Osteocyte (in vitro differentiated cells): Measurements from ENCODE around the gene HIPK3. TPM values are rescaled to one million over a fixed set of nuclear protein-coding genes. Genes with fewer than 3 reads are reported as not detected.
A peak's percentile ranks its signal among the peaks of the same experiment; 100 is the strongest.

Experiments used
- DNase-seq: peaks from one replicate; pipeline ENCODE4 v3.0.0; 2021; ENCODE audit warnings: mixed read lengths; ENCODE audit not compliant: unreplicated experiment; ENCODE audit errors: extremely low spot score
- H3K27ac Mint-ChIP-seq: one replicate; pipeline ENCODE4 v1.8.0; 2021; ENCODE audit warnings: mild to moderate bottlenecking, mixed read lengths; ENCODE audit not compliant: unreplicated experiment
- H3K27me3 Mint-ChIP-seq: one replicate; pipeline ENCODE4 v1.8.0; 2021; ENCODE audit warnings: mixed read lengths; ENCODE audit not compliant: unreplicated experiment
- H3K36me3 Mint-ChIP-seq: one replicate; pipeline ENCODE4 v1.8.0; 2021; ENCODE audit warnings: mixed read lengths; ENCODE audit not compliant: unreplicated experiment
- H3K4me1 Mint-ChIP-seq: one replicate; pipeline ENCODE4 v1.8.0; 2021; ENCODE audit warnings: mixed read lengths; ENCODE audit not compliant: unreplicated experiment
- H3K4me3 Mint-ChIP-seq: one replicate; pipeline ENCODE4 v1.8.0; 2021; ENCODE audit warnings: mild to moderate bottlenecking, moderate library complexity, mixed read lengths; ENCODE audit not compliant: unreplicated experiment
- H3K9me3 Mint-ChIP-seq: one replicate; pipeline ENCODE4 v1.8.0; 2021; ENCODE audit warnings: mixed read lengths; ENCODE audit not compliant: unreplicated experiment
- total RNA-seq: library from RNA; stranded (reverse); gene quantifications from 2 replicates; pipeline ENCODE4 v1.2.1, GENCODE V29; 2021
- TF ChIP-seq, protein P1 (sequence below): fragments of 200-600 bp; sonication (generic); IDR thresholded peaks from 2 replicates; pipeline ENCODE4 v1.5.0; 2021; ENCODE audit warnings: antibody characterized with exemption, mild to moderate bottlenecking, moderate library complexity

The HIPK3 gene
- total RNA-seq, 1 donor from 2014 or later = 78.8 TPM

- H3K4me3 Mint-ChIP-seq = no peak overlapping the region
- H3K27ac Mint-ChIP-seq = no peak overlapping the region
- H3K36me3 Mint-ChIP-seq = peaks cover 2% of the 10 kb centered on the region
- H3K4me1 Mint-ChIP-seq = no peaks in the 10 kb centered on the region
- H3K9me3 Mint-ChIP-seq = no peaks in the 10 kb centered on the region
- TF ChIP-seq, protein P1, sequence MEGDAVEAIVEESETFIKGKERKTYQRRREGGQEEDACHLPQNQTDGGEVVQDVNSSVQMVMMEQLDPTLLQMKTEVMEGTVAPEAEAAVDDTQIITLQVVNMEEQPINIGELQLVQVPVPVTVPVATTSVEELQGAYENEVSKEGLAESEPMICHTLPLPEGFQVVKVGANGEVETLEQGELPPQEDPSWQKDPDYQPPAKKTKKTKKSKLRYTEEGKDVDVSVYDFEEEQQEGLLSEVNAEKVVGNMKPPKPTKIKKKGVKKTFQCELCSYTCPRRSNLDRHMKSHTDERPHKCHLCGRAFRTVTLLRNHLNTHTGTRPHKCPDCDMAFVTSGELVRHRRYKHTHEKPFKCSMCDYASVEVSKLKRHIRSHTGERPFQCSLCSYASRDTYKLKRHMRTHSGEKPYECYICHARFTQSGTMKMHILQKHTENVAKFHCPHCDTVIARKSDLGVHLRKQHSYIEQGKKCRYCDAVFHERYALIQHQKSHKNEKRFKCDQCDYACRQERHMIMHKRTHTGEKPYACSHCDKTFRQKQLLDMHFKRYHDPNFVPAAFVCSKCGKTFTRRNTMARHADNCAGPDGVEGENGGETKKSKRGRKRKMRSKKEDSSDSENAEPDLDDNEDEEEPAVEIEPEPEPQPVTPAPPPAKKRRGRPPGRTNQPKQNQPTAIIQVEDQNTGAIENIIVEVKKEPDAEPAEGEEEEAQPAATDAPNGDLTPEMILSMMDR = no peak
- H3K27me3 Mint-ChIP-seq = peaks cover 5% of the 10 kb centered on the region
- no peak for DNase-seq
These were observed 8.7 kb upstream of the HIPK3 start for GRCh38 chr11:33248416-33248971.

DNA sequence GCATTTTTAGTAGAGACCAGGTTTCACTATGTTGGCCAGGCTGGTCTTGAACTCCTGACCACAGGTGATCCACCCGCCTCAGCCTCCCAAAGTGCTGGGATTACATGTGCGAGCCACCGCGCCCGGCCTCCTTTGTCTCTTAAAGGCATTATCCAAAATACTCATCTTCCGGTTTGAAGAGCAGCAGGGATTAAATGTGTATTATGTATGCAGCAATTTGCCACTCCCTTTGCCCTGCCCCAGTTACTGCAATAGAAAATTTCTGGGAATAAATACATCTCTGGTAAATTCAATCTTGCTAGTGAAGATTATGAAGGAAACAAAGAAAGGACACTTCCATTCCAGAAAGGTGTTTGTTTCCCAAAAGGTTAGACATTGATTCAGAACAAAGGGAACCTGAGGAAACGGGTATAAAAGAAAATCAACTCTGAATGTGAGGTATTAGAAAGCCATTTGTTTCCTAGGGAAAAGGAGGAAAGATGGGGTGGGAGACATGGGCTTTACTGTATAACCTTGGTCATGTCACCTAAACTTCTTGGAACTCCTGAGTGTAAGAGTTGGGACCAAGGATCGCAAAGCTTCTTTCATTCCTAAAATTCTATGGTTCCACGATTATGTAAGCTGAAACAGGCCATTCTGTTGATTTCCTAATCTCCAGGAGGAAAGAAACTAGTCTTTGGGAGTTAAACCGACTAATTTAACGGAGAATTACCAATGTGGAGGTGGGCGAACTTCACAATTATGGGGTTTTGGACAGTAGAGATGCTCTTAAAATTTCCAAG lies 959 bp upstream of the HIPK3 start:
- H3K27ac Mint-ChIP-seq = peak overlapping the region; percentile 99
- peak overlapping the region; percentile 93 for H3K4me3 Mint-ChIP-seq
- no peaks in the 10 kb centered on the region for H3K9me3 Mint-ChIP-seq
- TF ChIP-seq, protein P1 = no peak
- no peaks in the 10 kb centered on the region for H3K36me3 Mint-ChIP-seq
- peaks cover 28% of the 10 kb centered on the region for H3K4me1 Mint-ChIP-seq
- no peaks in the 10 kb centered on the region for H3K27me3 Mint-ChIP-seq
- DNase-seq = no peak

GRCh38 chr11:33256813-33257159 lies 395 bp upstream of the HIPK3 start:
- DNase-seq = no peak
- Mint-ChIP-seq H3K4me3 (peak overlapping the region; percentile 93), H3K9me3 (no peaks in the 10 kb centered on the region), H3K4me1 (peaks cover 34% of the 10 kb centered on the region), H3K36me3 (no peaks in the 10 kb centered on the region), H3K27me3 (no peaks in the 10 kb centered on the region), H3K27ac (peak overlapping the region; percentile 99)
- TF ChIP-seq, protein P1 = no peak

DNA sequence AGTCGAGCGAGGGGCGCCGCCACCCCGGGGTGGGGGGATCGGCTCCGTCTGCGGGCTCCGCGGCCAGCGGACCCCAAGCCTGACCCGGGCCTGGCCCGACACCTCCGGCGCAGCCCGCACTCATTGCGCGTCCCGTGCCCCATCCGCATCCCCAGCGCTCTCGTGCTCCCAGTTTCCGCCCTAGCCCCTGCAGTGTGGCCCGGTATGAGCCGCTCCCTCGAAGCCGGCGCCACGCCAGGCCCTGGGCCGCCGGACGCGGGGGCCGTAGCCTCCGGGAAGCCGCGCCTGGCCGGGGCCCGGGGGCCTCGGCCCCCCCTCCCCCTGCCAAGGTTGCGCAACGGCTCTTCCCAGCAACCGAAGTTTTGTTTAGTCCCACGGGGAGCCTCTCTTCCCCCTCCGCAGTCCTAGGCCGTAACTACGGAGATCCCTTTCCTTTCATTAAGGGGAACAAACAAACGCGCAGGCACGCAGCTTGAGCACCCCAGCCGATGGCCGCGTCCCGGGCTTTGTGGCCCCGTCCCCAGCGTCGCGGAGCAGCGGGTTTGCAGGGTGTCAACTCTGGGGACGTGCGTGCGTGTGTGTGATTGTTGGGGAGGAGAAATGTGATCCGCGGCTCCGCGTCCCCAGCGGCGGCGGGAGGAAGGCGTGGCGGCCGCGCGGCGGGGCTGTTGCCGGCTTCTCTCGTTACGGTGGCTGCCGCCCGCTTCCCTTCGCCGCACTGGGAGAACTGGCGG lies 883 bp downstream of the HIPK3 start:
- H3K27me3 Mint-ChIP-seq = no peaks in the 10 kb centered on the region

More for the DNA sequence above, 883 bp downstream of the HIPK3 start:
- Mint-ChIP-seq H3K36me3 (no peaks in the 10 kb centered on the region), H3K27ac (peak overlapping the region; percentile 100), H3K4me3 (peak overlapping the region; percentile 97), H3K4me1 (peaks cover 45% of the 10 kb centered on the region), H3K9me3 (no peaks in the 10 kb centered on the region)
- TF ChIP-seq, protein P1 = peak; percentile 30
- DNase-seq = peak; percentile 90
